DMS 273 (cell line): Measurements from ENCODE around the gene IGSF9B.

Experiments
- DNase-seq: peaks from one replicate; lab custom pipeline; 2025; ENCODE audit not compliant: unreplicated experiment; lab: John Stamatoyannopoulos, UW

The IGSF9B gene

DNA sequence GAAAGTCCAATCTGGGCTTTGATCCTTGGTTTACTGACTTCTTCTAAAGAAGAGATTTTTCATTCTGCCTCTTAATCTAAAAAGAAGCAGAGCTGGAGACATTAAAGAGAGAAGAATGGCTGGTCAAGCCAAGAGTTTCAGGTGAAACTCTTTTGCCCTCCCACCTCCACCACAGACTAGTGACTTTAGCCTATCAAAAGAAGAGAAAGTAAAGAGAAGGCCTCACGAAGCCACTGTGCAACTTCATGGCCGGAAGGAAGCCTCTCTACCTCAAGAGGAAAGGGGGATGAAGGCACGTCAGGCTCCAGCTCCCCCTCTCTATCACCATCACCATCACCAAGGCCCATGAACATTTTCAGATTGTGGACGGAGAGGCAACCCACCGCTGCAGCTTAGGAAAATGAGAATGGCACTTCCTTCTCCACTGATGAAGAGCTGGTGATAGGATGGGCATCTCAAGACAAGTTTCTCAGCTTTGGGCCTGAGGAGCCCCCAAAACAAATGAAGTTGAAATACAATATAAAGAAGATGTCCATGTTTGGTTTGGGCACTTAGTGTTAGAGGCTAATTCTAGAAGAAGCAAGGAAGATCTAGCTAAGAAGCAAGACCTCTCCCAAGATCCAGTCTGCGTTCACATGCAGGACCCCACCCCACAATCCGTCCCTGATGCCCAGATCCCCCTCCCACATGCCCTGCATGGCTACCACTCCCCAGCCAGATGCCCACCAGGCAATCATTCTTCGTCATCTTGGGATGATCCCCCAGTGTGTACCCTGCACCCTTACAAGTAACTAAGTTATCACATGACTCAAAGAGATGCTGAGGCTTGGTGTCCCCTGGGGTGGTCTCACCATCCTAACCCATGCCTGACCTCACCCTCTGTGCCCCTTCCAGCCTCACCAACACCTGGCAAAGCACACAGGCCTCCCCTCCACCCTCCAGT is 52.6 kb downstream of the IGSF9B start:
- DNase-seq: no peak

DNA sequence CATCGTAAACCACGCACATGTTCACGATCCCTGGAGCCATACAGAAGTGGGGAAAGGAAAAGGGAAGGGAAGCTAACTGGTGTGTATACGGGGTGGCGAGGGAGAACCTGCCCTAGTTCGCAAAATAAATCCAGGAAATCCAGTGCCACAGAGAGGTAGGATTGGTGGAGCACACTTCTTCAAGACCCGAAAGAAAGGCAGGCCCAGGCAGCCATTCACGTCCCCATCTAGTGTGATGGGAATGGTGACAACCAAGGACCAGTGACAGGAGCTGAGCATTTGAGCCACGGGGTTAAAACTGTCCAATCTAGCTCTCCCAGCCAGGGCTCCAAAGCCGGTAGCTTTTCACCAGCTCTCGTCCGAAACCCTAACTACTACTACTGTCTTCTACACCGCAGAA is 53.7 kb downstream of the IGSF9B start:
- no peak for DNase-seq

DNA sequence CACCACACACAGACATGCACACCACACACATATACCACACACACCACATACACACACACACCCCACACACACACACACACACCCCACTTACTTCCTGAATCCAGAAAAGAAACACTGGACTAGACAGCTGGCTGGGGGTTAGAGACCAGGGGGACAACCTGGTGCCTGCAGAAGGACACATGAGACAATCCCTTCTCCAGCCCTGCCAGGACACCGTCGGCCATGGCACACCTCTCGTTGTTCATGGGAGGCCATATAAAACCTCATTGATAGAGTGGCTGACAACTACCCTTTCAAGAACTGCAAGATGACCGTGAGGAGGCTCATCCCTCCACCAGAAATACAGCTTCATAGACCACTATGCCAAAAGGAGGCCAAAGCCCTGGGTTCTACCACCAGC is 54.3 kb downstream of the IGSF9B start:
- DNase-seq: no peak

DNA sequence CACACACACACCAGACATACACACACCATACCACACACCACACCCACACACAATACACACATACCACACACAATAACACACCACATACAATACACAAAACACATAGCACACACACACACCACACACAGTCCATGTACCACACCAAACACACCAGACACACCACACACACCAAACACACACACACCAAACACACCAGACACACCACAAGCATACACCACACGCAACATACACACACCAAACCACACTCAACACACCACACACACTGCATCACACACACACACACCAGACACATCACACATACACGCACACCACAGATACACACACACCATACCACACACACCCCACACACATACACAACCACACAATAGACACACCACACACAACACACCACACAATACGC is 54.8 kb downstream of the IGSF9B start:
- no peak for DNase-seq

DNA sequence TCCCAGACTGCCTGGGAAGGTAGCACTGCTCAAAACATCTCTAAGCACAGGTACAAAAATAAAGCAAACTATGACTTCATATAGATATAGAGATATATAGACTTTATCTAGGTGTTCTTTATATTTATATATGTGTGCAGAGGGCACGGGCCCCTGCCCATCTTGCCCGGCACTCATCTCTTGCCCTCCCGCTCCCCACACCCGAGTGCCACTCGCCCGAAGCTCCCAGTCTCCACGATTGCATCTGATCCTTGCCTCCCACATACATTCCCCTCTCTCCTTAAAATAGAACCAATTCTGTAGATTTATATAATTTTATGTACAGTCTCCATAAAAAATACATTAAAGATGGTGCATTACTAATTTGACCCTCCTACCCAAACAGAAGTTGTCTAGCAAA is 55.5 kb downstream of the IGSF9B start:
- DNase-seq: no peak

DNA sequence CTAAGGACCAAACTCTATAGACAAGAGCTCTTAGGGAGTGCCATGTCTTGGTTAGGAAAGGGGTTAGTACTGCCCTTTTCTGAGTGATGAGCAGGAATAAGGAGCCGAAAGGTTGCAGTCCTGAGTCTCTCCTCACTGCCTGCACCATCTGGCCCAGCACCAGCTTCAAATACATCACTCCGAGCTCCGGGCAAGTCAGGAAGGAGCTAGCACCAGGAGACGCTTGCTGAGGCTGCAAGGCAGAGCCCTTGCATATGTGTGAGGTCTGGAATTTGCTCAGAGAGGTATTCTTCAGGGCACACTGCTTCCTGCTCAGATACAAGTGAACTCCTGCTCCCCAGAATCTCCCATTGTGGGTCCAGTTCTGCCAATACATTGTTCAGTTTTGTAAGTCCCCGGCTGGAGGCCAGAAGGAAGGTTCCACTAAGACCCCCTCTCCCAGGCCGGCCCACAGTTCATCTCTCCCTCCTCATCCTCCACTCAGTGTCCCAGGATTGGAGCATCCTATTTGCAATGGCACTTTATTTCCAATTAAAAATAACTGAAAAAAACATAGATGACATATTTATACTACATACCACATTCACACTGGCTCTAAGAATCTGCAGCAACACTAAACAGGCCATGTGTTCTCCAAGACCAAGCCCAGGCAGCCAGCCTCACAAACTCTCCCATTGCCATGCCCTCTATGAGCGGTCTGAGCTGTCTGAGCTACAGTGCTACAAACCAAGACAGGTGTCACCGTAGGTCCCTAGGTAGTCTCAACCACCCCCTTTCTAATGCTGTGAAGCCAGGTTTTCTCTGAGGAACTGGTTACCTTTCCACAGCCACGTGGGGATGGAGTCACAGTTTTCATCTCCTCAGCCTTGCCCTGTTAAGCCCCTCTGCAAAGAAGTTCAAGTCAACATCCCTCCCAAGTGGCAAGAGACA is 56.3 kb downstream of the IGSF9B start:
- DNase-seq: no peak

DNA sequence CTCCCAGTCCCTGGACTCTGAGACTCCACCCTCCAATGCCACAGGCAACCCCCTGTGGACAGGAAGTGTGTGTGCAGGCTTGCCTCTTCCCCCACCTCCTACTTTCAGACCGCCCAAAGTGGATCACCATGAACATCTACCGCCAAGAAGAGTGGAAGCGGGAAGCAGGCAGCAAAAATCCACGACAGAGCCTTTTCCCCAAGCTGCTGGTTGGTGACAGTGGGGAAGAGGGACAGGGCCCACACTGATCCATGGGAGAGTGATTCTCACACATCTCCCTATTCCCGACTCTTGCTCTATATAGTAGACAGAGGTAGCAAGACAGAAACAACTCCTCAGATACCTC is 58.0 kb downstream of the IGSF9B start:
- no peak for DNase-seq

DNA sequence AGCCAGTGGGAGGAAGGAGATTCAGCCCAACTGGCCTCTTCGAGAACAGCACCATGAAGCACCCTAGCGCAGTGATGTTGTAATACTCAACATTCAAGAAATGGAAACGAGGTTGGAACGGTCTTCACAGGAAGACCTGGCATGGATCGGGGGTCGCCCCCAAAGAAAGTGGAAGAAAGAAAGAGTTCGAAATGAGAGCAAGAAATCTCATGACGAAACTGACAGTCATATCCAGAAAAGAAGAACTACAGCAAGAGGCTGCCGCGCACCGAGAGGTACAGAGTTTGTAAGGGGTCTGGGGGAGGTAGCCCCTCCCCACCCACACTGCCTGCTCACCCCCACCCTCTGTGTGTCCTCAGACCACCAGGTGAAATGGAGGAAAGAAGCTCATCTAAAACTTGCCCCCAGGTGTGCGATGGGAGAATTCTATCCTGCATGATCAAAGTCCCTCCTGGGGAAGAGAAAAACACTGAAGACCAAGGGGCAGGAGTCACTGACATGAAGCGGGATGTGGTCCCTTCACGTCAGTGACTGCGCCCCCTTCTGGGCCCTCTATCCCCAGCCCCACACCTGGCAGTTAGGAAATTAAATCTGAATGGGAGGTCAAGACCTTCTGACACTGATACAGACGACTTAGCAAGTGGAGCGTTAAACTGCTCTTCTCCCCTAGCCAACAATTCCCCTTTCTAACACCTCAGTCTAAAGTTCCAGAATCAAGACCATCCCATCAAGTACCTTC is 58.6 kb downstream of the IGSF9B start:
- DNase-seq: no peak

DNA sequence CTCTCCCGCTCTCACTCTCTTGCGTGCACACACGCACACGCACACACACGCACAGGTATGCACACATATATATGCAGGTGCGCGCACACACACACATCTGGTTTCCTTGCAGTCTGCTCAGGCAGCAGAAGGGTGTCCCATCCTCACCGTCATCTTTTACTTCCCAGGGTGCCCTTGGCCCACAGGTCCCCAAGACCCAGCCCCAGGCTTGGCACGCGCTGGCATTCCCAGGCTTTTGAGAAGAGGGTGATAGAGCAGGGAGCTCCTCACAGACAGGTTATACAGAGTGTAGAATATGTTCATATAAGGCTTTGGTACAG is 59.5 kb downstream of the IGSF9B start:
- no peak for DNase-seq

DNA sequence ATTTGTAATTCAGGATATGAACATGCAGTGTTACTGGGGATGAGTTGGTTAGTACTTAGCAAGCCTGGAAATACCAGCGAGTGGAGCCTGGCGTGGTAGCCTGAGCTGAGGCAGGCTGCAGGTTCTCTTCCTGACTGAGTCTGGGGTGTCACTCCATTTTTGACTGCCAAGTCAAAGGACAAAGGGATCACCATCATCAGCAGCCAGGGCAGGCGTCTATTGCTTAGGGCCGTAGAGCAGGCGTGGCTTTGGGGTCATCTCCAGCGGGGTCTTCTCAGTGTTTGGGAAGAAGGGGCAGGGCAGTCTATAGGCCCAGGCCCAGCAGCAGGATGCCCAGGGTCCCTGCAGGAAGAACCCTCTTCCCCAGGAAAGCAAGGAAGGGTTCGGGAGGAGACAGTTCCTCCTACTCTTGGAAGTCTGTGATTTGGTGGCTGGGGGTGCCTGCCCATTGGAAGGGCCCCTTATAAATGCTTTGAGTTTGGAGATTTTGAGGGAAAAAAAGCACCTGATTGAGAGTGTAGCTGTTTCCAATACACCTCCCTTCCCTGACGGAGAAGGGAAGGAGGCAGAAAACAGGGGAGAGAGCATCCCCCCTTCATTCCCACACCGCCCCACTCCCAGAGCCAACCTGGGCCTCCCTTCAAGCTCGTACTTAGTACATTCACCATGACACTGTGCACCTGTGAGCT is 60.0 kb downstream of the IGSF9B start:
- DNase-seq: no peak

DNA sequence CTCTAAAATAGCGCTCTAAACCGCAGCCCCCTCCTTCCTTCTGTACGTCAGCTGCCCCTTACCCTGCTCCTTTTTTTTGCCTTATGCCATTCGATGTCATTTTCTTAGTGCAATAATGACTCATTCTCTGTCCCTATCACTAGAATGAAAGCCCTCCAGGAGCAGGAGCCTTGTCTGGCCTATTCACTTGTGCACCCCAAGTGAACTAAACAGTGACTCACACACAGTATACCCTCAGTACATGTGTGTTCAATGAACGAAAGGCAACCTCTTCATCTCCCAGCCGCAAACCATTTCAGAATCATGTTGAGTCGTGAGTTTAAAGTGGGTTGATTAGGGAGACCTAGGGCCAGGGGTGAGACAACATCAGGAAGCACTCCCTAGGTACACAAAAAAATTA is 60.7 kb downstream of the IGSF9B start:
- no peak for DNase-seq

DNA sequence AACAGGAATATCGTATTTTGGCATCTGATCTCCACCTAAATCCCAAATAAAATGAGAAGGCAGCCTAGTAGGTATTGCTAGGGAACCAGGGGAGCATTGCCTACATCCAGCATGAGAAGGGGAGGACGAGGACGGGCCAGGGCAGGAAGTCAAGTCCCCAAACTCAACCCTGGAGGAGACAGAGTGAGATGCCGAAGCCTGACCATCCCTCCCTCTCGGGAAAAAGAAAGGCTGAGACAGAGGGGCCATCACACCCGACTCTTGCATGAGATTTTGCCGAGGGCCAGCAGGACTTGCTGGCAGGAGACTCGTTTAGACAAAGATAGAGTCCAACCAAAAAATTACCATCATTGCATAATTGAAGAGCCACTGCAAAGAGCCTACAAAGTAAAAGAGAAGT is 61.2 kb downstream of the IGSF9B start:
- DNase-seq: no peak

DNA sequence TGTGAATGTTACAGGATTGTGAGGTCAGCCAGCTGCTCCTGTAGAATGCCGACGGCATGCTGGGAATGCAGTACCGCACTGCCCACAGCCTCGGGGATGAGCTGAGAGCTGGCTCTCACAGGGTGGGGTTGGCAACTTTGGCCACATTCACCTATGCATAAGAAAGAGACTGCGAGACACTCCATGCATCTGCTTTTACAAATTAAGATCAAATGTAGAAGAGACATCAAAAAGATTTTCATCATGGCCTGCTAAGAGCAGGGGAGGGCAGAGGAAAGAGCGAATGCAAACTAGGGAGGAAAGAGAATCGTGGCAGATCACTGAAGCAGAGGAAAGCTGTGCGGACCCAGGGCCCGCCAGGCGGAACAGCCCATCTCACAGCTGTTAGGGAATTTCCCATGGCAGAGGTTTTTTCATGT is 61.7 kb downstream of the IGSF9B start:
- DNase-seq: no peak

DNA sequence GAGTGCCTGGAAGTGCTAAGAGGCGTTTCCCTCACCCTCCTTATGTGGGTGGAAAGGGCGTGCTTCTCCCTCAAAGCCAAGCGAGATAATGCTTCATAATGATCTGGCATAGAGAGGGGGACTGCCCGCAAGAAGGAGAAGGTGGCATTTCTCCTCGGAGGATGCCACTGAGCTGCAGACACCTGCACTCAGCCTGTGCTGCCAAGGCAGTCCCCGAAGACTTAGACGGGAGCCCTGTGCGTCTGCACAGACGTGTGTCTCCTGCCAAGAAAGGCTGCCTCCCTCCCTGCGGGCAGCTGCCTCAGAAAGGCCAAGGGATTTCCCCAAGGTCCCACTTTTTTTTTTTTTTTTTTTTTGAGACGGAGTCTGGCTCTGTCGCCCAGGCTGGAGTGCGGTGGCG is 63.4 kb downstream of the IGSF9B start:
- no peak for DNase-seq

DNA sequence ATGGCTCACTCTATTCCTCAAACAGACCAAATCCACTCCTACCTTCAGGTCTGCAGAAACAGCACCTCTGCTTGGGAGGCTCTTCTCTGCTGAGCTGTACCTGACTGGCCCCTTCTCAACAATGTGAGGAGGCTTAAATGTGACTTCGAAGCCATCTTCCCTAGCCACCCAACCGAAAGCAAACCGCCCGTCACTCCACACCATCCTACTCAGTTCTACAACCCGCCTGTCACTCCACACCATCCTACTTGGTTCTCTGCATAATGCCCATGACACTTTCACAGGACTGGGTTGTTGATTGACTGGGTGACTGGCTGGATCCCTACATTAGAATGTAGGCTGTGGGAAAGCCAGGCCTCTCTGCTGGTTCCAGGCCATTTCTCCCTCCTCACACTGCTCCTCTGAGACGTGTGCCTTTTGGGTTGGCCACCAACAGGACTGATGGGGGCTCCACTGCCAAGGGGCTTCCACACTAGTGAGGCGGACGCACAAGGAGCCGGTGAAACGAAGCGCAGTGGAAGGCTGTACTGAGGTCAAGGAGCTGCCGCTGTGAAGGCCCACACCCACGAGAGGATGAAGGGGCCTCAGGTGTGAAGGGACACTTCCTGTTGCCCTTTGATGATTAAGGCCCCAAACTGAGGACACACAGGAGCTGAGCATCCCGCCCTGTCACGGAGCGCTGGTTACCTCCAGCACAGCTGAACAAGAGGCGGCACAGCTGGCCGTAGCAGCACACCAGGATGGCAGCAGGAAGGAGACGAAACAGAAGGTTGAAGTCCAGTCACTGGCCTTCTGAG is 64.0 kb downstream of the IGSF9B start:
- DNase-seq: no peak

DNA sequence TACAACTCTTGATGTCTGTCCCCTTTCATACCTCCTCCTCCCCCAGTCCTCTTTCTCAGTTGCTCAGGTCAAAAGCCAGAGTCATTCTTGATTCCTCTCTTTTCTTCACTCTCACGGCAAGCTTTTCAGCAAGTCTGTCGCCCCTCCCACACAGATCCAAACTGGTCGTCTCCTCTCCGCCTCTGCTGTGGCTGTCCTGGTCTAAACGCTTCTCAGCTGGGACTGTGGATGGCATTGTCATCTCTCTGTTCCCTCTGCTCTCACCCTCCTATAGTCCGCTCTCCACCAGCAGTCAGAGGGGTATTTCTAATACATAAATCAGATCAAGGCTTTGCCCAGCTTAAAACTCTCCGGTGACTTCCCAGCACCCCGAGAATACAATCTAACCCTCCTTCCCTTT is 64.6 kb downstream of the IGSF9B start:
- DNase-seq: no peak

DNA sequence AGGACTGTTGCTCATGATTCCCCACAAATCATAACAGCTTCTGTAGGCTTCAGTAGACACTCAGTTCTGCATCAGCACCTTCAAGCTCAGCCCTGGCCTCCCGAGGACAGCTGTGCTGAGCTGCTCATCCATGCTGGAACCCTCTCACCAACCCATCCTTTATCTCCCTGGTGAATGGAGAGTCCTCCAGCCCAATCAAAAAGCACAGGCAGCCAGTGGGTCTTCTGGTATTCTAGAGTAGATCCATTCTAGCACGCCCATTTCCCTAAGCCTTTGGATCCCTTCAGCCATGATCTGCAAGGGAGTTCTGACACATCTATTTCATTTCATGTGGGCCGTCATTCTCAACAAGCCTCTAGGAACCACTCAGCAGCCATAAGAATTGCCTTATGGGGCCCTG is 66.9 kb downstream of the IGSF9B start:
- no peak for DNase-seq

DNA sequence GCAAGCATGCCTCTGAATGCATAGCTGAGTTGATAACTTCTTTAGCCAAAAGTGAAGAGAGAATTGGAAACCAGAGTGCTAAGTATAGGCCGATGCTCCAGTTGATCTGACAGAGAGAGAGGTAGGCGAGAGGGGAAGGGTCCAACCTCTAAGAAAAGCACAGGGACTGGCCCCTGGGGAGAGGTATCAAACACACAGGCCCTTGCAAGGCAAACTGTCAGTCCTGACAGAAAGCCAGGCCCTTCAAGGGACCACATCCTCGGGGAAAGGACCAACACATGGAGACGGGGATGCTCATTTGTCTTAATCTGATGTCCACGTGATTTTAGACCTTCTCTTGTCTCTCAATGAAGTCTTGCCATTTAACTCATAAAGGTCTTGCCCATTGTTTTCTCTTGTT is 67.6 kb downstream of the IGSF9B start:
- DNase-seq: no peak

DNA sequence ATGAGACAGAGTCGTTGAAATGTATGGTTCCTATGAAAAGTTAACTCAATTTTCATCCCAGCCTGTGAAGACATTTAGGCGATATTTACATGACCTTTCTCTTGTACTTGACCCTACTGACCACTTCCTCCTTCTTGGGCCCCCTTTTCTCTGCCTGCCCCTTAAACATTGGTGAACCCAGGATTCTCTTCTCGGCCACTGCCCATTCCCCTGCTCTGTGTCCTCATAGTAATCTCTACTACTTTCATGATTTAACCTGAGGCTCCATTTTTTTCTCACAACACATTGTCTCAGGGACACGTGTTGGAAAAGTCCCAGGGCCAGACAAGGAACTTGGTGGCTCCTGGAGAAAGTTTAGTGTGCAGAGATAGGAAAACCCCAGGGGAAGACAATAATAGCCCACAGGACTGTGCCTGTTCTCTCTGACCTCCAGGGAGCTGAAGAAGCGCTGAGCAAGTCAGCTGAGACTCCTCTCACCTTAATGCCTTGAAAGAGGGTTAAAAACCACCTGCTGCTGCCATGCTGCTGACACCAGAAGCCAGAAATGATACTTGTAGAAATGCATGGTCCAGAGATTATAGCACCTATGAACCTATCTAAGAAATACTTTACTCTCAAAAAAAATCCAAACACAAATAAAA is 69.0 kb downstream of the IGSF9B start:
- DNase-seq: no peak

DNA sequence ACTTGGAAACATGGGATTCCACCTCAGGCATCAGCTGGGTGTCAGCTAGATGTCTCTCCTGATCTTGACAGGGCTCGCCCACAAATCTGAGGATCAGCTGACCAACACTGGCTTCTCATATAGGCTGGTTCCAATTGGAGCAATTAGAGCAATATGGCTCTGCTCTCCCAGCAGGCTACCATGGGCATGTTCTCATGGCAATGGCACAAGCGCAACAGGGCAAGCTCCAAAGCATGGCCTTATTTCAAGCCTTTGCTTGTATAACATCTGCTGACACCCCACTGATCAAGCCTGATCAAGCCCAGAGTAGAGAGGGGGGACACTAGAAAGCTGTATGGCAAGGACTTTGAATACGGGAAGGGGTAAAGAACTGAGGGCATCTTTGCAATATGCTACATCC is 70.7 kb downstream of the IGSF9B start:
- DNase-seq: no peak
